Measurements from ENCODE around the gene ABHD17A.

Gene ABHD17A

GRCh38 chr19:1836458-1837221 lies 48.7 kb downstream of the ABHD17A start:
- Histone ChIP-seq H3K27me3 (ENCODE audit: insufficient read depth, low read length) (no peaks in the 10 kb centered on the region), H3K27ac (ENCODE audit: low read depth, low read length) (no peak overlapping the region)

GRCh38 chr19:1833540-1833939 lies 51.8 kb downstream of the ABHD17A start:
- H3K27me3 ChIP-seq (ENCODE audit: insufficient read depth, low read length), result no peaks in the 10 kb centered on the region
- no peaks in the 10 kb centered on the region for H3K4me1 ChIP-seq (ENCODE audit: control insufficient read depth, insufficient read depth, low read length, unreplicated experiment)
- no peaks in the 10 kb centered on the region for H3K36me3 ChIP-seq (ENCODE audit: insufficient read depth, low read length)
- H2AFZ ChIP-seq (ENCODE audit: low read length, unreplicated experiment), result no peak overlapping the region
- H3K79me2 ChIP-seq (ENCODE audit: control insufficient read depth, insufficient read depth, low read length, unreplicated experiment), result peaks cover 41% of the 10 kb centered on the region
- no peak overlapping the region for H3K27ac ChIP-seq (ENCODE audit: low read depth, low read length)
- H3K4me3 ChIP-seq (ENCODE audit: low read depth, low read length), result no peak overlapping the region

More at GRCh38 chr19:1836458-1837221, 48.7 kb downstream of the ABHD17A start:
- no peaks in the 10 kb centered on the region for H3K36me3 ChIP-seq (ENCODE audit: insufficient read depth, low read length)
- H3K4me3 ChIP-seq (ENCODE audit: low read depth, low read length), result no peak overlapping the region
- no peak overlapping the region for H2AFZ ChIP-seq (ENCODE audit: low read length, unreplicated experiment)
- H3K4me1 ChIP-seq (ENCODE audit: control insufficient read depth, insufficient read depth, low read length, unreplicated experiment), result no peaks in the 10 kb centered on the region
- peaks cover 50% of the 10 kb centered on the region for H3K79me2 ChIP-seq (ENCODE audit: control insufficient read depth, insufficient read depth, low read length, unreplicated experiment)

- H3K79me2 ChIP-seq (ENCODE audit: control insufficient read depth, insufficient read depth, low read length, unreplicated experiment), result peaks cover 37% of the 10 kb centered on the region
- no peak overlapping the region for H2AFZ ChIP-seq (ENCODE audit: low read length, unreplicated experiment)
- H3K27me3 ChIP-seq (ENCODE audit: insufficient read depth, low read length), result no peaks in the 10 kb centered on the region
- H3K27ac ChIP-seq (ENCODE audit: low read depth, low read length), result no peak overlapping the region
- H3K4me3 ChIP-seq (ENCODE audit: low read depth, low read length), result no peak overlapping the region
- H3K4me1 ChIP-seq (ENCODE audit: control insufficient read depth, insufficient read depth, low read length, unreplicated experiment), result no peaks in the 10 kb centered on the region
- H3K36me3 ChIP-seq (ENCODE audit: insufficient read depth, low read length), result no peaks in the 10 kb centered on the region
Measured at GRCh38 chr19:1832046-1832663, 53.1 kb downstream of the ABHD17A start.

- Histone ChIP-seq H3K4me3 (ENCODE audit: low read depth, low read length) (no peak overlapping the region), H3K4me1 (ENCODE audit: control insufficient read depth, insufficient read depth, low read length, unreplicated experiment) (no peaks in the 10 kb centered on the region), H3K27ac (ENCODE audit: low read depth, low read length) (no peak overlapping the region), H2AFZ (ENCODE audit: low read length, unreplicated experiment) (no peak overlapping the region), H3K36me3 (ENCODE audit: insufficient read depth, low read length) (no peaks in the 10 kb centered on the region), H3K27me3 (ENCODE audit: insufficient read depth, low read length) (no peaks in the 10 kb centered on the region), H3K79me2 (ENCODE audit: control insufficient read depth, insufficient read depth, low read length, unreplicated experiment) (peaks cover 26% of the 10 kb centered on the region)
Measured at GRCh38 chr19:1830978-1831377, 54.3 kb downstream of the ABHD17A start.

- Histone ChIP-seq H3K4me1 (ENCODE audit: control insufficient read depth, insufficient read depth, low read length, unreplicated experiment) (no peaks in the 10 kb centered on the region), H3K4me3 (ENCODE audit: low read depth, low read length) (no peak overlapping the region), H3K36me3 (ENCODE audit: insufficient read depth, low read length) (no peaks in the 10 kb centered on the region), H3K79me2 (ENCODE audit: control insufficient read depth, insufficient read depth, low read length, unreplicated experiment) (peaks cover 26% of the 10 kb centered on the region), H3K27ac (ENCODE audit: low read depth, low read length) (no peak overlapping the region), H3K27me3 (ENCODE audit: insufficient read depth, low read length) (no peaks in the 10 kb centered on the region), H2AFZ (ENCODE audit: low read length, unreplicated experiment) (no peak overlapping the region)
Measured at GRCh38 chr19:1830568-1830967, 54.7 kb downstream of the ABHD17A start.

- H2AFZ ChIP-seq (ENCODE audit: low read length, unreplicated experiment), result no peak overlapping the region
- no peak overlapping the region for H3K4me3 ChIP-seq (ENCODE audit: low read depth, low read length)
- H3K27ac ChIP-seq (ENCODE audit: low read depth, low read length), result no peak overlapping the region
- H3K4me1 ChIP-seq (ENCODE audit: control insufficient read depth, insufficient read depth, low read length, unreplicated experiment), result no peaks in the 10 kb centered on the region
- peaks cover 21% of the 10 kb centered on the region for H3K79me2 ChIP-seq (ENCODE audit: control insufficient read depth, insufficient read depth, low read length, unreplicated experiment)
- no peaks in the 10 kb centered on the region for H3K27me3 ChIP-seq (ENCODE audit: insufficient read depth, low read length)
- H3K36me3 ChIP-seq (ENCODE audit: insufficient read depth, low read length), result no peaks in the 10 kb centered on the region
Measured at GRCh38 chr19:1829958-1830357, 55.3 kb downstream of the ABHD17A start.

GRCh38 chr19:1828279-1829238 lies 56.7 kb downstream of the ABHD17A start:
- no peak overlapping the region for H3K4me3 ChIP-seq (ENCODE audit: low read depth, low read length)
- no peaks in the 10 kb centered on the region for H3K27me3 ChIP-seq (ENCODE audit: insufficient read depth, low read length)
- no peak overlapping the region for H3K27ac ChIP-seq (ENCODE audit: low read depth, low read length)
- no peaks in the 10 kb centered on the region for H3K4me1 ChIP-seq (ENCODE audit: control insufficient read depth, insufficient read depth, low read length, unreplicated experiment)
- H2AFZ ChIP-seq (ENCODE audit: low read length, unreplicated experiment), result no peak overlapping the region
- H3K36me3 ChIP-seq (ENCODE audit: insufficient read depth, low read length), result no peaks in the 10 kb centered on the region
- H3K79me2 ChIP-seq (ENCODE audit: control insufficient read depth, insufficient read depth, low read length, unreplicated experiment), result peaks cover 9% of the 10 kb centered on the region

- H3K36me3 ChIP-seq (ENCODE audit: insufficient read depth, low read length), result no peaks in the 10 kb centered on the region
- no peak overlapping the region for H2AFZ ChIP-seq (ENCODE audit: low read length, unreplicated experiment)
- no peak overlapping the region for H3K4me3 ChIP-seq (ENCODE audit: low read depth, low read length)
- no peaks in the 10 kb centered on the region for H3K4me1 ChIP-seq (ENCODE audit: control insufficient read depth, insufficient read depth, low read length, unreplicated experiment)
- no peaks in the 10 kb centered on the region for H3K27me3 ChIP-seq (ENCODE audit: insufficient read depth, low read length)
- peaks cover 9% of the 10 kb centered on the region for H3K79me2 ChIP-seq (ENCODE audit: control insufficient read depth, insufficient read depth, low read length, unreplicated experiment)
- no peak overlapping the region for H3K27ac ChIP-seq (ENCODE audit: low read depth, low read length)
Measured at GRCh38 chr19:1827566-1828278, 57.6 kb downstream of the ABHD17A start.
